HEK293 (cell line): ENCODE measurements around the gene INPP5A.

Experiments used
- CTCF ChIA-PET: fragments of 350-600 bp; formaldehyde crosslinking; extraction: SDS; loops from one replicate; lab custom pipeline; 2021; ENCODE audit warnings: antibody characterized with exemption; lab: Yijun Ruan, JAX
- POLR2A ChIA-PET: fragments of 300-600 bp; formaldehyde crosslinking; extraction: SDS; loops from one replicate; lab custom pipeline; 2020; ENCODE audit warnings: antibody characterized with exemption, inconsistent platforms; lab: Yijun Ruan, JAX
- H3K27ac ChIP-seq: fragments of 200-500 bp; sonication (Bioruptor generic); 2 replicates; pipeline ENCODE4 v1.5.1; 2014; ENCODE audit warnings: low read depth, low read length, control low read depth, inconsistent platforms; ENCODE audit errors: extremely low read depth
- H3K36me3 ChIP-seq, 2 experiments: fragments of 200-500 bp in 1 of 2; sonication (Bioruptor generic) in 1 of 2; 1 replicate in 1 of 2; 2 replicates in 1 of 2; pipeline ENCODE4 v1.5.1; 2014 to 2017; ENCODE audit warnings: inconsistent platforms in 2 of 2, low read length in 2 of 2; ENCODE audit not compliant: control insufficient read depth in 2 of 2, insufficient read depth in 1 of 2
- H3K4me1 ChIP-seq: fragments of 200-500 bp; sonication (Bioruptor generic); 2 replicates; pipeline ENCODE4 v1.5.1; 2014; ENCODE audit warnings: mild to moderate bottlenecking, low read length, inconsistent platforms; ENCODE audit not compliant: control insufficient read depth, insufficient read depth
- H3K4me3 ChIP-seq: 2 replicates; pipeline ENCODE4 v1.5.1; 2011; ENCODE audit warnings: low read depth, mild to moderate bottlenecking, control low read depth, low read length, moderate library complexity
- H3K9me3 ChIP-seq: fragments of 200-500 bp; sonication (Bioruptor generic); 2 replicates; pipeline ENCODE4 v1.5.1; 2014; ENCODE audit warnings: low read depth, low read length, inconsistent platforms; ENCODE audit not compliant: control insufficient read depth, insufficient read depth
- YY2 ChIP-seq: fragments of 450-650 bp; formaldehyde crosslinking; IDR thresholded peaks from 2 replicates; pipeline ENCODE4 v1.5.1; 2016; ENCODE audit warnings: missing biosample characterization, missing genetic modification characterization
- ZNF121 ChIP-seq: fragments of 450-650 bp; formaldehyde crosslinking; IDR thresholded peaks from 2 replicates; pipeline ENCODE4 v1.5.1; 2016; ENCODE audit warnings: missing biosample characterization, missing genetic modification characterization
- ZNF48 ChIP-seq: fragments of 450-650 bp; formaldehyde crosslinking; IDR thresholded peaks from 2 replicates; pipeline ENCODE4 v1.5.1; 2016; ENCODE audit warnings: missing biosample characterization, missing genetic modification characterization
- ZNF514 ChIP-seq: fragments of 450-650 bp; formaldehyde crosslinking; IDR thresholded peaks from 2 replicates; pipeline ENCODE4 v1.5.1; 2016; ENCODE audit warnings: missing biosample characterization, missing genetic modification characterization
- ZNF558 ChIP-seq: fragments of 450-650 bp; formaldehyde crosslinking; IDR thresholded peaks from 2 replicates; pipeline ENCODE4 v1.5.1; 2016; ENCODE audit warnings: missing biosample characterization, missing genetic modification characterization
- ZNF624 ChIP-seq: fragments of 450-650 bp; formaldehyde crosslinking; IDR thresholded peaks from 2 replicates; pipeline ENCODE4 v1.5.1; 2017; ENCODE audit warnings: missing biosample characterization, missing genetic modification characterization
- ZNF664 ChIP-seq: fragments of 450-650 bp; formaldehyde crosslinking; IDR thresholded peaks from 2 replicates; pipeline ENCODE4 v1.5.1; 2016; ENCODE audit warnings: missing biosample characterization, missing genetic modification characterization
- ZNF76 ChIP-seq: fragments of 450-650 bp; formaldehyde crosslinking; IDR thresholded peaks from 2 replicates; pipeline ENCODE4; 2016; ENCODE audit warnings: low read depth, missing biosample characterization, missing genetic modification characterization, borderline replicate concordance
- TF ChIP-seq, protein P1 (sequence below): fragments of 450-650 bp; formaldehyde crosslinking; IDR thresholded peaks from 2 replicates; pipeline ENCODE4 v1.5.1; 2016; ENCODE audit warnings: missing biosample characterization, missing genetic modification characterization
- TF ChIP-seq, protein P2 (sequence below): fragments of 450-650 bp; formaldehyde crosslinking; IDR thresholded peaks from 2 replicates; pipeline ENCODE4 v1.5.1; 2016; ENCODE audit warnings: missing biosample characterization, missing genetic modification characterization
- TF ChIP-seq, protein P3 (sequence below): fragments of 450-650 bp; formaldehyde crosslinking; IDR thresholded peaks from 2 replicates; pipeline ENCODE4 v1.5.1; 2016; ENCODE audit warnings: missing biosample characterization, missing genetic modification characterization
- TF ChIP-seq, protein P4 (sequence below): fragments of 450-650 bp; formaldehyde crosslinking; IDR thresholded peaks from 2 replicates; pipeline ENCODE4 v1.5.1; 2016; ENCODE audit warnings: missing biosample characterization, missing genetic modification characterization
- TF ChIP-seq, protein P5 (sequence below): fragments of 450-650 bp; formaldehyde crosslinking; IDR thresholded peaks from 2 replicates; pipeline ENCODE4 v1.5.1; 2017; ENCODE audit warnings: missing biosample characterization, missing genetic modification characterization
- TF ChIP-seq, protein P6 (sequence below): fragments of 450-650 bp; formaldehyde crosslinking; IDR thresholded peaks from 2 replicates; pipeline ENCODE4 v1.5.1; 2016; ENCODE audit warnings: missing biosample characterization, missing genetic modification characterization
- TF ChIP-seq, protein P7 (sequence below): fragments of 450-650 bp; formaldehyde crosslinking; IDR thresholded peaks from 2 replicates; pipeline ENCODE4 v1.5.1; 2016; ENCODE audit warnings: missing biosample characterization, missing genetic modification characterization
- TF ChIP-seq, protein P8 (sequence below): fragments of 450-650 bp; formaldehyde crosslinking; IDR thresholded peaks from 2 replicates; pipeline ENCODE4 v1.5.1; 2016; ENCODE audit warnings: missing biosample characterization, missing genetic modification characterization, borderline replicate concordance

INPP5A gene

DNA sequence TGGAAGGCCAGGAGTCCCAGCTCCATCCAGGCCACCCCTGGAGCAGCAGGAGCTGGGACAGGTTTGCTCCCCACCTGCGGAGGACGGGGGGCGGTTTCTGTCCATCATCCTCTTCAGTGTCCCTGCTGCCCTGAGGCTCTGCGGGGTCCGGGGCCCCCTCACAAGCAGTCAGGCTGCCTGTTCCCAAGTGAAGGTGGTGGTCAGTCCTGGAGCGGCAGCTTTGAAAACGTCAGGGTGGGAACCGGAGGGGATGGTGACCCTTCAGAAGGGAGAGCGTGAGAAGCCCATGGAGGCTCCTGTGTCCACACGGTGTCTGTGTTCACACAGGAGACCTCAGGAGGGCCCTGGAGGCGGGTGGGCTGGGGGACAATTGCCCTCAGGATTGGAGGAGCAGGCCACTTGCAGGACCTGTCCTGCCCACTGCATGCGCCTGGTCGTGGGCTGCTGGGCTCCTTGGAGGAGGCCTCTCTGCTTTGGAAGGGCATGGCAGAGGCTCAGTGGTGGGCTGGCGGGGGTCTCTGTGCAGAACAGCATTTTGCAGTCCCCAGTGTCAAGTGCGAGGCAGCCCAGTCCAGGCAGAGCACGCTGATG is 49.3 kb upstream of the INPP5A start:
- Histone ChIP-seq H3K9me3 (no peaks in the 10 kb centered on the region), H3K27ac (no peak overlapping the region), H3K4me3 (no peak overlapping the region), H3K36me3 (no peaks in the 10 kb centered on the region), H3K4me1 (no peaks in the 10 kb centered on the region)
- POLR2A ChIA-PET: no interaction called here
- CTCF ChIA-PET: no interaction called here
- TF ChIP-seq, protein P1, sequence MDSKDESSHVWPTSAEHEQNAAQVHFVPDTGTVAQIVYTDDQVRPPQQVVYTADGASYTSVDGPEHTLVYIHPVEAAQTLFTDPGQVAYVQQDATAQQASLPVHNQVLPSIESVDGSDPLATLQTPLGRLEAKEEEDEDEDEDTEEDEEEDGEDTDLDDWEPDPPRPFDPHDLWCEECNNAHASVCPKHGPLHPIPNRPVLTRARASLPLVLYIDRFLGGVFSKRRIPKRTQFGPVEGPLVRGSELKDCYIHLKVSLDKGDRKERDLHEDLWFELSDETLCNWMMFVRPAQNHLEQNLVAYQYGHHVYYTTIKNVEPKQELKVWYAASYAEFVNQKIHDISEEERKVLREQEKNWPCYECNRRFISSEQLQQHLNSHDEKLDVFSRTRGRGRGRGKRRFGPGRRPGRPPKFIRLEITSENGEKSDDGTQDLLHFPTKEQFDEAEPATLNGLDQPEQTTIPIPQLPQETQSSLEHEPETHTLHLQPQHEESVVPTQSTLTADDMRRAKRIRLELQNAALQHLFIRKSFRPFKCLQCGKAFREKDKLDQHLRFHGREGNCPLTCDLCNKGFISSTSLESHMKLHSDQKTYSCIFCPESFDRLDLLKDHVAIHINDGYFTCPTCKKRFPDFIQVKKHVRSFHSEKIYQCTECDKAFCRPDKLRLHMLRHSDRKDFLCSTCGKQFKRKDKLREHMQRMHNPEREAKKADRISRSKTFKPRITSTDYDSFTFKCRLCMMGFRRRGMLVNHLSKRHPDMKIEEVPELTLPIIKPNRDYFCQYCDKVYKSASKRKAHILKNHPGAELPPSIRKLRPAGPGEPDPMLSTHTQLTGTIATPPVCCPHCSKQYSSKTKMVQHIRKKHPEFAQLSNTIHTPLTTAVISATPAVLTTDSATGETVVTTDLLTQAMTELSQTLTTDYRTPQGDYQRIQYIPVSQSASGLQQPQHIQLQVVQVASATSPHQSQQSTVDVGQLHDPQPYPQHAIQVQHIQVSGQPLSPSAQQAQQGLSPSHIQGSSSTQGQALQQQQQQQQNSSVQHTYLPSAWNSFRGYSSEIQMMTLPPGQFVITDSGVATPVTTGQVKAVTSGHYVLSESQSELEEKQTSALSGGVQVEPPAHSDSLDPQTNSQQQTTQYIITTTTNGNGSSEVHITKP (tag by site-specific recombination): no peak
- TF ChIP-seq, protein P2, sequence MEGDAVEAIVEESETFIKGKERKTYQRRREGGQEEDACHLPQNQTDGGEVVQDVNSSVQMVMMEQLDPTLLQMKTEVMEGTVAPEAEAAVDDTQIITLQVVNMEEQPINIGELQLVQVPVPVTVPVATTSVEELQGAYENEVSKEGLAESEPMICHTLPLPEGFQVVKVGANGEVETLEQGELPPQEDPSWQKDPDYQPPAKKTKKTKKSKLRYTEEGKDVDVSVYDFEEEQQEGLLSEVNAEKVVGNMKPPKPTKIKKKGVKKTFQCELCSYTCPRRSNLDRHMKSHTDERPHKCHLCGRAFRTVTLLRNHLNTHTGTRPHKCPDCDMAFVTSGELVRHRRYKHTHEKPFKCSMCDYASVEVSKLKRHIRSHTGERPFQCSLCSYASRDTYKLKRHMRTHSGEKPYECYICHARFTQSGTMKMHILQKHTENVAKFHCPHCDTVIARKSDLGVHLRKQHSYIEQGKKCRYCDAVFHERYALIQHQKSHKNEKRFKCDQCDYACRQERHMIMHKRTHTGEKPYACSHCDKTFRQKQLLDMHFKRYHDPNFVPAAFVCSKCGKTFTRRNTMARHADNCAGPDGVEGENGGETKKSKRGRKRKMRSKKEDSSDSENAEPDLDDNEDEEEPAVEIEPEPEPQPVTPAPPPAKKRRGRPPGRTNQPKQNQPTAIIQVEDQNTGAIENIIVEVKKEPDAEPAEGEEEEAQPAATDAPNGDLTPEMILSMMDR (tag by site-specific recombination): no peak
- TF ChIP-seq, protein P3, sequence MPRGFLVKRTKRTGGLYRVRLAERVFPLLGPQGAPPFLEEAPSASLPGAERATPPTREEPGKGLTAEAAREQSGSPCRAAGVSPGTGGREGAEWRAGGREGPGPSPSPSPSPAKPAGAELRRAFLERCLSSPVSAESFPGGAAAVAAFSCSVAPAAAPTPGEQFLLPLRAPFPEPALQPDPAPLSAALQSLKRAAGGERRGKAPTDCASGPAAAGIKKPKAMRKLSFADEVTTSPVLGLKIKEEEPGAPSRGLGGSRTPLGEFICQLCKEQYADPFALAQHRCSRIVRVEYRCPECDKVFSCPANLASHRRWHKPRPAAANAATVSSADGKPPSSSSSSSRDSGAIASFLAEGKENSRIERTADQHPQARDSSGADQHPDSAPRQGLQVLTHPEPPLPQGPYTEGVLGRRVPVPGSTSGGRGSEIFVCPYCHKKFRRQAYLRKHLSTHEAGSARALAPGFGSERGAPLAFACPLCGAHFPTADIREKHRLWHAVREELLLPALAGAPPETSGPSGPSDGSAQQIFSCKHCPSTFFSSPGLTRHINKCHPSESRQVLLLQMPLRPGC (tag by site-specific recombination): no peak
- TF ChIP-seq, protein P4, sequence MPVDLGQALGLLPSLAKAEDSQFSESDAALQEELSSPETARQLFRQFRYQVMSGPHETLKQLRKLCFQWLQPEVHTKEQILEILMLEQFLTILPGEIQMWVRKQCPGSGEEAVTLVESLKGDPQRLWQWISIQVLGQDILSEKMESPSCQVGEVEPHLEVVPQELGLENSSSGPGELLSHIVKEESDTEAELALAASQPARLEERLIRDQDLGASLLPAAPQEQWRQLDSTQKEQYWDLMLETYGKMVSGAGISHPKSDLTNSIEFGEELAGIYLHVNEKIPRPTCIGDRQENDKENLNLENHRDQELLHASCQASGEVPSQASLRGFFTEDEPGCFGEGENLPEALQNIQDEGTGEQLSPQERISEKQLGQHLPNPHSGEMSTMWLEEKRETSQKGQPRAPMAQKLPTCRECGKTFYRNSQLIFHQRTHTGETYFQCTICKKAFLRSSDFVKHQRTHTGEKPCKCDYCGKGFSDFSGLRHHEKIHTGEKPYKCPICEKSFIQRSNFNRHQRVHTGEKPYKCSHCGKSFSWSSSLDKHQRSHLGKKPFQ (tag by site-specific recombination): no peak
- TF ChIP-seq YY2 (tag by site-specific recombination) (no peak), ZNF121 (tag by site-specific recombination) (no peak), ZNF664 (tag by site-specific recombination) (no peak), ZNF624 (no peak), ZNF558 (no peak), ZNF48 (no peak), ZNF76 (no peak), ZNF514 (tag by site-specific recombination) (no peak)
- TF ChIP-seq, protein P5, sequence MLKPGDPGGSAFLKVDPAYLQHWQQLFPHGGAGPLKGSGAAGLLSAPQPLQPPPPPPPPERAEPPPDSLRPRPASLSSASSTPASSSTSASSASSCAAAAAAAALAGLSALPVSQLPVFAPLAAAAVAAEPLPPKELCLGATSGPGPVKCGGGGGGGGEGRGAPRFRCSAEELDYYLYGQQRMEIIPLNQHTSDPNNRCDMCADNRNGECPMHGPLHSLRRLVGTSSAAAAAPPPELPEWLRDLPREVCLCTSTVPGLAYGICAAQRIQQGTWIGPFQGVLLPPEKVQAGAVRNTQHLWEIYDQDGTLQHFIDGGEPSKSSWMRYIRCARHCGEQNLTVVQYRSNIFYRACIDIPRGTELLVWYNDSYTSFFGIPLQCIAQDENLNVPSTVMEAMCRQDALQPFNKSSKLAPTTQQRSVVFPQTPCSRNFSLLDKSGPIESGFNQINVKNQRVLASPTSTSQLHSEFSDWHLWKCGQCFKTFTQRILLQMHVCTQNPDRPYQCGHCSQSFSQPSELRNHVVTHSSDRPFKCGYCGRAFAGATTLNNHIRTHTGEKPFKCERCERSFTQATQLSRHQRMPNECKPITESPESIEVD (tag by site-specific recombination): no peak
- TF ChIP-seq, protein P6, sequence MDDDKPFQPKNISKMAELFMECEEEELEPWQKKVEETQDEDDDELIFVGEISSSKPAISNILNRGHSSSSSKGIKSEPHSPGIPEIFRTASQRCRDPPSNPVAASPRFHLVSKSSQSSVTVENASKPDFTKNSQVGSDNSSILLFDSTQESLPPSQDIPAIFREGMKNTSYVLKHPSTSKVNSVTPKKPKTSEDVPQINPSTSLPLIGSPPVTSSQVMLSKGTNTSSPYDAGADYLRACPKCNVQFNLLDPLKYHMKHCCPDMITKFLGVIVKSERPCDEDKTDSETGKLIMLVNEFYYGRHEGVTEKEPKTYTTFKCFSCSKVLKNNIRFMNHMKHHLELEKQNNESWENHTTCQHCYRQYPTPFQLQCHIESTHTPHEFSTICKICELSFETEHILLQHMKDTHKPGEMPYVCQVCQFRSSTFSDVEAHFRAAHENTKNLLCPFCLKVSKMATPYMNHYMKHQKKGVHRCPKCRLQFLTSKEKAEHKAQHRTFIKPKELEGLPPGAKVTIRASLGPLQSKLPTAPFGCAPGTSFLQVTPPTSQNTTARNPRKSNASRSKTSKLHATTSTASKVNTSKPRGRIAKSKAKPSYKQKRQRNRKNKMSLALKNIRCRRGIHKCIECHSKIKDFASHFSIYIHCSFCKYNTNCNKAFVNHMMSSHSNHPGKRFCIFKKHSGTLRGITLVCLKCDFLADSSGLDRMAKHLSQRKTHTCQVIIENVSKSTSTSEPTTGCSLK (tag by site-specific recombination): no peak
- TF ChIP-seq, protein P7, sequence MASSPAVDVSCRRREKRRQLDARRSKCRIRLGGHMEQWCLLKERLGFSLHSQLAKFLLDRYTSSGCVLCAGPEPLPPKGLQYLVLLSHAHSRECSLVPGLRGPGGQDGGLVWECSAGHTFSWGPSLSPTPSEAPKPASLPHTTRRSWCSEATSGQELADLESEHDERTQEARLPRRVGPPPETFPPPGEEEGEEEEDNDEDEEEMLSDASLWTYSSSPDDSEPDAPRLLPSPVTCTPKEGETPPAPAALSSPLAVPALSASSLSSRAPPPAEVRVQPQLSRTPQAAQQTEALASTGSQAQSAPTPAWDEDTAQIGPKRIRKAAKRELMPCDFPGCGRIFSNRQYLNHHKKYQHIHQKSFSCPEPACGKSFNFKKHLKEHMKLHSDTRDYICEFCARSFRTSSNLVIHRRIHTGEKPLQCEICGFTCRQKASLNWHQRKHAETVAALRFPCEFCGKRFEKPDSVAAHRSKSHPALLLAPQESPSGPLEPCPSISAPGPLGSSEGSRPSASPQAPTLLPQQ: no peak
- TF ChIP-seq, protein P8, sequence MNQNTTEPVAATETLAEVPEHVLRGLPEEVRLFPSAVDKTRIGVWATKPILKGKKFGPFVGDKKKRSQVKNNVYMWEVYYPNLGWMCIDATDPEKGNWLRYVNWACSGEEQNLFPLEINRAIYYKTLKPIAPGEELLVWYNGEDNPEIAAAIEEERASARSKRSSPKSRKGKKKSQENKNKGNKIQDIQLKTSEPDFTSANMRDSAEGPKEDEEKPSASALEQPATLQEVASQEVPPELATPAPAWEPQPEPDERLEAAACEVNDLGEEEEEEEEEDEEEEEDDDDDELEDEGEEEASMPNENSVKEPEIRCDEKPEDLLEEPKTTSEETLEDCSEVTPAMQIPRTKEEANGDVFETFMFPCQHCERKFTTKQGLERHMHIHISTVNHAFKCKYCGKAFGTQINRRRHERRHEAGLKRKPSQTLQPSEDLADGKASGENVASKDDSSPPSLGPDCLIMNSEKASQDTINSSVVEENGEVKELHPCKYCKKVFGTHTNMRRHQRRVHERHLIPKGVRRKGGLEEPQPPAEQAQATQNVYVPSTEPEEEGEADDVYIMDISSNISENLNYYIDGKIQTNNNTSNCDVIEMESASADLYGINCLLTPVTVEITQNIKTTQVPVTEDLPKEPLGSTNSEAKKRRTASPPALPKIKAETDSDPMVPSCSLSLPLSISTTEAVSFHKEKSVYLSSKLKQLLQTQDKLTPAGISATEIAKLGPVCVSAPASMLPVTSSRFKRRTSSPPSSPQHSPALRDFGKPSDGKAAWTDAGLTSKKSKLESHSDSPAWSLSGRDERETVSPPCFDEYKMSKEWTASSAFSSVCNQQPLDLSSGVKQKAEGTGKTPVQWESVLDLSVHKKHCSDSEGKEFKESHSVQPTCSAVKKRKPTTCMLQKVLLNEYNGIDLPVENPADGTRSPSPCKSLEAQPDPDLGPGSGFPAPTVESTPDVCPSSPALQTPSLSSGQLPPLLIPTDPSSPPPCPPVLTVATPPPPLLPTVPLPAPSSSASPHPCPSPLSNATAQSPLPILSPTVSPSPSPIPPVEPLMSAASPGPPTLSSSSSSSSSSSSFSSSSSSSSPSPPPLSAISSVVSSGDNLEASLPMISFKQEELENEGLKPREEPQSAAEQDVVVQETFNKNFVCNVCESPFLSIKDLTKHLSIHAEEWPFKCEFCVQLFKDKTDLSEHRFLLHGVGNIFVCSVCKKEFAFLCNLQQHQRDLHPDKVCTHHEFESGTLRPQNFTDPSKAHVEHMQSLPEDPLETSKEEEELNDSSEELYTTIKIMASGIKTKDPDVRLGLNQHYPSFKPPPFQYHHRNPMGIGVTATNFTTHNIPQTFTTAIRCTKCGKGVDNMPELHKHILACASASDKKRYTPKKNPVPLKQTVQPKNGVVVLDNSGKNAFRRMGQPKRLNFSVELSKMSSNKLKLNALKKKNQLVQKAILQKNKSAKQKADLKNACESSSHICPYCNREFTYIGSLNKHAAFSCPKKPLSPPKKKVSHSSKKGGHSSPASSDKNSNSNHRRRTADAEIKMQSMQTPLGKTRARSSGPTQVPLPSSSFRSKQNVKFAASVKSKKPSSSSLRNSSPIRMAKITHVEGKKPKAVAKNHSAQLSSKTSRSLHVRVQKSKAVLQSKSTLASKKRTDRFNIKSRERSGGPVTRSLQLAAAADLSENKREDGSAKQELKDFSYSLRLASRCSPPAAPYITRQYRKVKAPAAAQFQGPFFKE (tag by site-specific recombination): no peak
